Neural progenitor cell (in vitro differentiated cells): ENCODE results near the gene GJB6.

ENCODE experiments used
- CTCF ChIP-seq: fragments of 200-600 bp; sonication (generic); IDR thresholded peaks from 2 replicates; pipeline ENCODE4 v1.5.1; 2017; ENCODE audit warnings: antibody characterized with exemption, mild to moderate bottlenecking
- EZH2 ChIP-seq: fragments of 200-600 bp; sonication (generic); IDR thresholded peaks from 2 replicates; pipeline ENCODE4 v1.6.1; 2017; ENCODE audit warnings: antibody characterized with exemption, mild to moderate bottlenecking, moderate library complexity
- EZH2phosphoT487 ChIP-seq: fragments of 200-600 bp; sonication (generic); IDR thresholded peaks from 2 replicates; pipeline ENCODE4 v1.6.1; 2017; ENCODE audit warnings: antibody characterized with exemption

- TF ChIP-seq CTCF (no peak), EZH2phosphoT487 (no peak), EZH2 (no peak)
These were observed 33.3 kb downstream of the GJB6 start for GRCh38 chr13:20198781-20199180.
